ENCODE measurements around the gene RAB40B.
A peak's percentile ranks its signal among the peaks of the same experiment; 100 is the strongest.
"Not testable (repeated sequence)": the region's sequence is repeated elsewhere in the genome, so short reads cannot be mapped to it uniquely, and the experiment has no call there.

RAB40B gene

GRCh38 chr17:82698065-82698973 is at the start of gene RAB40B:
TSS of gene RAB40B (minus strand) at chr17:82698698. CDS start at chr17:82698596, 102 bp downstream.
- H3K4me1 ChIP-seq (ENCODE audit: insufficient read depth, low read length): peaks cover 19% of the 10 kb centered on the region
- no peaks in the 10 kb centered on the region; the same call in none of the 2 replicates for H4K20me1 ChIP-seq (ENCODE audit: insufficient read depth, low read length)
- peaks cover 18% of the 10 kb centered on the region for H3K9me3 ChIP-seq (ENCODE audit: insufficient read depth, low read length, severe bottlenecking)
- peak within 1 kb of the TSS; percentile 60 for H3K9ac ChIP-seq (ENCODE audit: low read depth, low read length)
- no peaks in the 10 kb centered on the region for H3K27me3 ChIP-seq (ENCODE audit: insufficient read depth, low read length, poor library complexity)
- no peaks in the 10 kb centered on the region for H3K36me3 ChIP-seq (ENCODE audit: insufficient read depth, low read length)
- H2AFZ ChIP-seq (ENCODE audit: low read depth, low read length): peak within 1 kb of the TSS; percentile 73
- H3K79me2 ChIP-seq (ENCODE audit: insufficient read depth, low read length): no peaks in the 10 kb centered on the region
- ATAC-seq (ENCODE audit: insufficient read depth, low read depth): peak; percentile 97
- TF ChIP-seq EZH2 (IDR thresholded peaks at IDR 0.05; ENCODE audit: borderline replicate concordance, low read depth, low read length, severe bottlenecking): no peak
- TF ChIP-seq CTCF (IDR thresholded peaks at IDR 0.05; ENCODE audit: borderline replicate concordance, extremely low read depth, low read length, poor library complexity, severe bottlenecking): no peak
- H3K4me2 ChIP-seq (ENCODE audit: insufficient read depth, low read length): peak within 1 kb of the TSS; percentile 92
- H3K4me3 ChIP-seq (ENCODE audit: low read depth in 1 of 2, low read length in 2 of 2): peak within 1 kb of the TSS; percentile 35 to 67; a peak in 3 of 4 replicates
- peak; percentile 100 for DNase-seq
- no peak within 1 kb of the TSS for H3K27ac ChIP-seq (ENCODE audit: low read length)

DNA sequence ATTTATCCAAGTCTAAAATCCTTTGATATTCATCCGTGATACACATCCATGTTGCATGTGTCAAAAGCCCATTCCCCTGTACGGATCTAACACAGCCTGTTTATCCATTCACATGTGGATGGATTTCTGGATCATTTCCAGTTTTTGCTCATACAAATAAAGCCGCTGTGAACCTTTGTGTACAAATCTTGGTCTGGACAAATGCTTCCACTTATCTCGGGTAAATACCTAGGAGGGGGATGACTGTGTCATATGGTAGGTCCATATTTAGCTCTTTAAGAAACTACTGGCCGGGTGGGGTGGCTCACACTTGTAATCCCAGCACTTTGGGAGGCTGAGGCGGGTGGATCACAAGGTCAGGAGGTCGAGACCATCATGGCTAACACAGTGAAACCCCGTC is 47.0 kb upstream of the RAB40B start:
- Histone ChIP-seq H2AFZ (ENCODE audit: low read depth, low read length) (no peak overlapping the region), H4K20me1 (ENCODE audit: insufficient read depth, low read length) (no peaks in the 10 kb centered on the region), H3K9me3 (ENCODE audit: insufficient read depth, low read length, severe bottlenecking) (peaks cover 11% of the 10 kb centered on the region), H3K9ac (ENCODE audit: low read depth, low read length) (no peak overlapping the region), H3K4me1 (ENCODE audit: insufficient read depth, low read length) (no peaks in the 10 kb centered on the region), H3K36me3 (ENCODE audit: insufficient read depth, low read length) (peaks cover 15% of the 10 kb centered on the region), H3K27ac (ENCODE audit: low read length) (no peak overlapping the region), H3K79me2 (ENCODE audit: insufficient read depth, low read length) (no peaks in the 10 kb centered on the region), H3K27me3 (ENCODE audit: insufficient read depth, low read length, poor library complexity) (no peaks in the 10 kb centered on the region), H3K4me2 (ENCODE audit: insufficient read depth, low read length) (no peak overlapping the region), H3K4me3 (ENCODE audit: low read depth in 1 of 2, low read length in 2 of 2) (no peak overlapping the region)
- no peak for TF ChIP-seq CTCF (IDR thresholded peaks at IDR 0.05; ENCODE audit: borderline replicate concordance, extremely low read depth, low read length, poor library complexity, severe bottlenecking)
- TF ChIP-seq EZH2 (IDR thresholded peaks at IDR 0.05; ENCODE audit: borderline replicate concordance, low read depth, low read length, severe bottlenecking): no peak
- ATAC-seq (ENCODE audit: insufficient read depth, low read depth) (no peak), DNase-seq (no peak)

GRCh38 chr17:82744736-82745135 is 46.2 kb upstream of the RAB40B start:
- DNase-seq; H3K79me2 ChIP-seq (ENCODE audit: insufficient read depth, low read length); H3K4me1 ChIP-seq (ENCODE audit: insufficient read depth, low read length); H3K27ac ChIP-seq (ENCODE audit: low read length); H2AFZ ChIP-seq (ENCODE audit: low read depth, low read length); ATAC-seq (ENCODE audit: insufficient read depth, low read depth); H4K20me1 ChIP-seq (ENCODE audit: insufficient read depth, low read length); H3K4me2 ChIP-seq (ENCODE audit: insufficient read depth, low read length); H3K9ac ChIP-seq (ENCODE audit: low read depth, low read length); H3K4me3 ChIP-seq (ENCODE audit: low read depth in 1 of 2, low read length in 2 of 2); H3K27me3 ChIP-seq (ENCODE audit: insufficient read depth, low read length, poor library complexity): not testable (repeated sequence)
- peaks cover 20% of the 10 kb centered on the region for H3K36me3 ChIP-seq (ENCODE audit: insufficient read depth, low read length)
- peaks cover 17% of the 10 kb centered on the region for H3K9me3 ChIP-seq (ENCODE audit: insufficient read depth, low read length, severe bottlenecking)
